HepG2 (cell line): ENCODE measurements around the gene RNASE9. TPM values are rescaled to one million over a fixed set of nuclear protein-coding genes. Genes with fewer than 3 reads are reported as not detected.

Experiments
- ATAC-seq: fragments of 200-7000 bp; cut with Tn5 transposase; 3 replicates; pipeline ENCODE4 v1.9.1; 2020; ENCODE audit warnings: mild to moderate bottlenecking, moderate library complexity
- BruUV-seq: library from RNA; stranded (reverse); fragments of 400-500 nt; replicated peaks from 2 replicates; lab custom pipeline; 2021; lab: Mats Ljungman, UMichigan
- CTCF ChIA-PET: fragments of 300-600 bp; formaldehyde crosslinking; extraction: SDS; loops from one replicate; lab custom pipeline; 2021; ENCODE audit warnings: low total read pairs, inconsistent platforms, low intra/inter-chr PET ratio; lab: Yijun Ruan, JAX
- POLR2A ChIA-PET: fragments of 350-600 bp; sonication (Branson Sonifier 250); formaldehyde crosslinking; loops from one replicate; lab custom pipeline; 2020; ENCODE audit warnings: antibody characterized with exemption, inconsistent platforms; lab: Yijun Ruan, JAX
- DNase-seq: peaks from one replicate; pipeline ENCODE4 v3.0.0-alpha.2; 2015; ENCODE audit warnings: low spot score
- FAIRE-seq: peaks from 3 replicates; lab custom pipeline; 2011; peaks lifted over from hg19 to GRCh38; lab: Jason Lieb, UNC
- H2AFZ ChIP-seq: one replicate; pipeline ENCODE4 v1.6.1; 2011; ENCODE audit warnings: low read length, inconsistent platforms
- H3K27ac ChIP-seq: fragments of 300-600 bp; 3 replicates; pipeline ENCODE4 v1.8.0; 2011; ENCODE audit warnings: mixed run types, mild to moderate bottlenecking, mixed read lengths, low read length, inconsistent platforms; ENCODE audit not compliant: insufficient read depth; ENCODE audit errors: extremely low read length
- H3K27me3 ChIP-seq, 2 experiments: fragments of 200-600 bp in 1 of 2; 2 replicates in 1 of 2; 3 replicates in 1 of 2; pipeline versions ENCODE4 v1.6.0 to v1.8.0; 2011; ENCODE audit warnings: low read length in 2 of 2, mild to moderate bottlenecking in 2 of 2, moderate library complexity in 2 of 2, inconsistent platforms in 1 of 2; ENCODE audit not compliant: insufficient read depth in 2 of 2, control insufficient read depth in 1 of 2
- H3K36me3 ChIP-seq, 2 experiments: fragments of 200-600 bp in 1 of 2; replicated peaks in 1 of 2; 2 replicates in 1 of 2; 3 replicates in 1 of 2; pipeline versions ENCODE4 v1.5.1 to v1.8.0; 2011; ENCODE audit warnings: low read length in 2 of 2, inconsistent platforms in 1 of 2; ENCODE audit not compliant: insufficient read depth in 2 of 2, control insufficient read depth in 1 of 2
- H3K4me1 ChIP-seq: 2 replicates; pipeline ENCODE4 v1.5.1; 2012; ENCODE audit warnings: low read length, inconsistent platforms; ENCODE audit not compliant: insufficient read depth
- H3K4me2 ChIP-seq: 2 replicates; pipeline ENCODE4 v1.6.0; 2011; ENCODE audit warnings: low read depth, low read length, inconsistent platforms
- H3K4me3 ChIP-seq, 3 experiments: fragments of 200-600 bp in 1 of 3; sonication (generic), shearing (Covaris generic) in 1 of 3; replicated peaks in 1 of 3; 2 replicates each; pipeline ENCODE4 v1.5.1; 2011 to 2016; ENCODE audit warnings: low read length in 3 of 3, inconsistent platforms in 2 of 3, low read depth in 2 of 3, mild to moderate bottlenecking in 2 of 3, control low read depth in 1 of 3, mixed read lengths in 1 of 3; ENCODE audit not compliant: insufficient read depth in 1 of 3
- H3K79me2 ChIP-seq: one replicate; pipeline ENCODE4 v1.6.1; 2011; ENCODE audit warnings: low read length, inconsistent platforms; ENCODE audit not compliant: insufficient read depth
- H3K9ac ChIP-seq: 2 replicates; pipeline ENCODE4 v1.6.0; 2011; ENCODE audit warnings: mild to moderate bottlenecking, low read depth, low read length, inconsistent platforms; ENCODE audit not compliant: insufficient read depth
- H3K9me3 ChIP-seq: 2 replicates; pipeline ENCODE4 v1.5.1; 2012; ENCODE audit warnings: mild to moderate bottlenecking, low read length
- H4K20me1 ChIP-seq: 2 replicates; pipeline ENCODE4 v1.6.0; 2011; ENCODE audit warnings: inconsistent platforms, mild to moderate bottlenecking, low read length, moderate library complexity; ENCODE audit not compliant: insufficient read depth
- ARNTL ChIP-seq: sonication (generic); formaldehyde crosslinking; IDR thresholded peaks from 2 replicates; pipeline ENCODE4 v1.4.0; 2020; ENCODE audit warnings: mild to moderate bottlenecking, missing genetic modification reagents
- CHD2 ChIP-seq: IDR thresholded peaks from 2 replicates; pipeline ENCODE4 v1.6.1; 2011; ENCODE audit warnings: low read depth, low read length, improper control_type of control experiment
- FOXC1 ChIP-seq: sonication (generic); formaldehyde crosslinking; IDR thresholded peaks from 2 replicates; pipeline ENCODE4 v1.8.0; 2022; ENCODE audit warnings: mild to moderate bottlenecking, missing genetic modification reagents, borderline replicate concordance
- IKZF1 ChIP-seq: fragments of 450-650 bp; IDR thresholded peaks from 2 replicates; pipeline ENCODE4 v1.7.1; 2016
- IKZF5 ChIP-seq: IDR thresholded peaks from 2 replicates; pipeline ENCODE4 v1.6.1; 2018; ENCODE audit warnings: missing genetic modification reagents, mild to moderate bottlenecking, missing compliant biosample characterization
- KDM5A ChIP-seq: fragments of 200-600 bp; sonication (generic); IDR thresholded peaks from 2 replicates; pipeline ENCODE4 v1.7.0; 2018; ENCODE audit warnings: antibody characterized with exemption, mild to moderate bottlenecking, low read length, borderline replicate concordance
- KDM5B ChIP-seq: sonication (generic); formaldehyde crosslinking; IDR thresholded peaks from 2 replicates; pipeline ENCODE4 v1.4.0; 2020; ENCODE audit warnings: missing genetic modification reagents, mild to moderate bottlenecking, borderline replicate concordance
- MAZ ChIP-seq, 2 experiments: sonication (generic) in 1 of 2; formaldehyde crosslinking in 1 of 2; IDR thresholded peaks; 2 replicates each; pipeline versions ENCODE4 v1.5.0 to v1.6.1; 2012 to 2020; ENCODE audit warnings: low read depth in 2 of 2, mild to moderate bottlenecking in 2 of 2, borderline replicate concordance in 1 of 2, improper control_type of control experiment in 1 of 2, low read length in 1 of 2, missing genetic modification reagents in 1 of 2, moderate library complexity in 1 of 2
- SALL2 ChIP-seq: sonication (generic); formaldehyde crosslinking; IDR thresholded peaks from 2 replicates; pipeline ENCODE4 v1.8.1; 2023; ENCODE audit warnings: mild to moderate bottlenecking, missing genetic modification reagents, inconsistent platforms
- SNAPC2 ChIP-seq: sonication (generic); formaldehyde crosslinking; IDR thresholded peaks from 2 replicates; pipeline ENCODE4 v1.8.1; 2022; ENCODE audit warnings: mild to moderate bottlenecking, missing genetic modification reagents
- SNAPC5 ChIP-seq: sonication (generic); formaldehyde crosslinking; IDR thresholded peaks from 2 replicates; pipeline ENCODE4 v1.8.1; 2023; ENCODE audit warnings: mild to moderate bottlenecking, missing genetic modification reagents, borderline replicate concordance
- TCF7 ChIP-seq: sonication (generic); IDR thresholded peaks from 2 replicates; pipeline ENCODE4 v1.6.1; 2016; ENCODE audit warnings: antibody characterized with exemption, low read depth
- TRIM24 ChIP-seq: sonication (generic); formaldehyde crosslinking; IDR thresholded peaks from 2 replicates; pipeline ENCODE4 v1.8.0; 2022; ENCODE audit warnings: mild to moderate bottlenecking, missing genetic modification reagents
- ZMYM2 ChIP-seq: sonication (generic); formaldehyde crosslinking; IDR thresholded peaks from 2 replicates; pipeline ENCODE4 v1.8.0; 2022; ENCODE audit warnings: mild to moderate bottlenecking, missing genetic modification reagents
- ZNF12 ChIP-seq: sonication (generic); formaldehyde crosslinking; IDR thresholded peaks from 2 replicates; pipeline ENCODE4 v1.5.0; 2020; ENCODE audit warnings: missing genetic modification reagents
- ZNF251 ChIP-seq: sonication (generic); formaldehyde crosslinking; IDR thresholded peaks from 2 replicates; pipeline ENCODE4 v1.9.0; 2021; ENCODE audit warnings: mild to moderate bottlenecking, missing genetic modification reagents
- ZNF260 ChIP-seq: sonication (generic); formaldehyde crosslinking; IDR thresholded peaks from 2 replicates; pipeline ENCODE4 v1.4.0; 2020; ENCODE audit warnings: missing genetic modification reagents, low read depth, mild to moderate bottlenecking, borderline replicate concordance
- ZNF432 ChIP-seq: sonication (generic); formaldehyde crosslinking; IDR thresholded peaks from 2 replicates; pipeline ENCODE4 v1.5.0; 2020; ENCODE audit warnings: missing genetic modification reagents, mild to moderate bottlenecking, borderline replicate concordance
- ZNF496 ChIP-seq: sonication (generic); formaldehyde crosslinking; IDR thresholded peaks from 2 replicates; pipeline ENCODE4 v1.8.1; 2023; ENCODE audit warnings: mild to moderate bottlenecking, moderate library complexity, missing genetic modification reagents; ENCODE audit not compliant: insufficient replicate concordance
- ZNF563 ChIP-seq: sonication (generic); formaldehyde crosslinking; IDR thresholded peaks from 2 replicates; pipeline ENCODE4 v1.8.0; 2022; ENCODE audit warnings: mild to moderate bottlenecking, moderate library complexity, missing genetic modification reagents
- ZNF790 ChIP-seq: sonication (generic); formaldehyde crosslinking; IDR thresholded peaks from 2 replicates; pipeline ENCODE4 v1.8.0; 2022; ENCODE audit warnings: missing genetic modification reagents, mild to moderate bottlenecking, borderline replicate concordance
- ZNF792 ChIP-seq: IDR thresholded peaks from 2 replicates; pipeline ENCODE4 v1.6.1; 2016
- in situ Hi-C: cut with HindIII; loops from 2 replicates; pipeline ENCODE4 v1.10.0; 2017; ENCODE audit warnings: low pct_unique_long_range_greater_than_20kb; ENCODE audit not compliant: extremely low pct_ligation_motif_present
- intact Hi-C: fragments of 100-400 bp; cut with micrococcal nuclease; formaldehyde crosslinking; loops from one replicate; pipeline ENCODE4 v1.10.0; 2022; ENCODE audit not compliant: unreplicated experiment
- polyA plus RNA-seq, 8 experiments: library from polyadenylated mRNA; depleted of rRNA in 3 of 8; stranded (reverse) in 7 of 8; unstranded in 1 of 8; fragments of >200 nt; fragmentation: Illumina TruSeq in 4 of 8; extraction: Trizol in 4 of 8; gene quantifications; 2 replicates each; pipeline versions ENCODE4 v1.2.1 to v1.2.3, GENCODE V29; 2011 to 2016; ENCODE audit warnings: low read depth in 4 of 8, missing spikeins in 1 of 8, mixed read lengths in 1 of 8; ENCODE audit not compliant: insufficient read depth in 1 of 8
- total RNA-seq, 5 experiments: library from RNA; depleted of rRNA; stranded (reverse); fragments of >200 nt; fragmentation: Illumina TruSeq; extraction: Trizol; gene quantifications; 2 replicates each; pipeline ENCODE4 v1.2.3, GENCODE V29; 2016; ENCODE audit warnings: low read depth in 1 of 5
- TF ChIP-seq, protein P1 (sequence below): sonication (generic); formaldehyde crosslinking; IDR thresholded peaks from 2 replicates; pipeline ENCODE4 v1.4.0; 2020; ENCODE audit warnings: missing genetic modification reagents

Gene RNASE9
- total and polyA plus RNA-seq, 2 of the 13 experiments (the other 11 are each of a cell fraction or from before 2014, with no cell fraction given): not detected

GRCh38 chr14:20583908-20584307 lies 23.1 kb upstream of the RNASE9 start (continued):
- TF ChIP-seq SNAPC5 (CRISPR knock-in tag) (no peak), ZNF792 (CRISPR knock-in tag) (no peak), ZNF260 (CRISPR knock-in tag) (no peak), MAZ (IDR thresholded peaks at IDR 0.05; ENCODE audit: borderline replicate concordance, low read depth, low read length) (no peak), MAZ (CRISPR knock-in tag; IDR thresholded peaks at IDR 0.05; ENCODE audit: low read depth) (no peak), IKZF5 (CRISPR knock-in tag) (no peak), CHD2 (no peak), IKZF1 (no peak), ZNF12 (CRISPR knock-in tag) (no peak)
- TF ChIP-seq, protein P1, sequence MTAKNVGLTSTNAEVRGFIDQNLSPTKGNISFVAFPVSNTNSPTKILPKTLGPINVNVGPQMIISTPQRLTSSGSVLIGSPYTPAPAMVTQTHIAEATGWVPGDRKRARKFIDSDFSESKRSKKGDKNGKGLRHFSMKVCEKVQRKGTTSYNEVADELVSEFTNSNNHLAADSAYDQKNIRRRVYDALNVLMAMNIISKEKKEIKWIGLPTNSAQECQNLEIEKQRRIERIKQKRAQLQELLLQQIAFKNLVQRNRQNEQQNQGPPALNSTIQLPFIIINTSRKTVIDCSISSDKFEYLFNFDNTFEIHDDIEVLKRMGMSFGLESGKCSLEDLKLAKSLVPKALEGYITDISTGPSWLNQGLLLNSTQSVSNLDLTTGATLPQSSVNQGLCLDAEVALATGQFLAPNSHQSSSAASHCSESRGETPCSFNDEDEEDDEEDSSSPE (CRISPR knock-in tag): no peak

DNA sequence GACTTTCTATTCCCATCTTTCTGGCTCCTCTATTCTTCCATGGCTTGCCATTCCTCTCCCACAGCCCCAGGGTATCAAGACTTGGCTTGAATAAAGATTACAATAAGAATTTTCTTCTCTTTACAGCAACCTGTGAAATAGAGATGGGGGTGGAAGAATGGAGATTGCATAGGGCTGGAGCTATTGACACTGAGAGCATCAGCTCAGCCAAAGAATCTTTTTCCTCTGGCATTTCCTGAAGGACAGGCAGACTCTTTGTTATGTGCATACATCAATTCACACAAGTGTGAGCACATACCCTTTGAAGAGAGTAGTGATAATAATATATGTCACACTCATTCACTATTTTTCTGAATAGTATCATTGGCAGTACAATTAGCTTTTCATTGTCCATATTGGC lies 22.3 kb upstream of the RNASE9 start:
- H4K20me1 ChIP-seq: no peaks in the 10 kb centered on the region
- peaks cover 0 to 2% of the 10 kb centered on the region in 2 experiments; a peak in 2 of 5 replicates for H3K27me3 ChIP-seq
- H3K4me1 ChIP-seq: no peaks in the 10 kb centered on the region
- ChIA-PET CTCF (no interaction called here), POLR2A (no interaction called here)
- no peak overlapping the region for H3K4me2 ChIP-seq
- BruUV-seq: no TSS peak
- no peak for FAIRE-seq
- H3K27ac ChIP-seq: no peak overlapping the region
- no peaks in the 10 kb centered on the region for H3K9me3 ChIP-seq
- no peaks in the 10 kb centered on the region for H3K79me2 ChIP-seq
- no peak overlapping the region for H3K9ac ChIP-seq
- H2AFZ ChIP-seq: no peak overlapping the region
- in situ Hi-C loops: no loop called here
- ATAC-seq: no peak
- DNase-seq: no peak
- intact Hi-C loops: no loop called here
- no peak overlapping the region for H3K4me3 ChIP-seq
- no peaks in the 10 kb centered on the region for H3K36me3 ChIP-seq
- TF ChIP-seq ZNF496 (CRISPR knock-in tag) (no peak), FOXC1 (CRISPR knock-in tag) (no peak), ZNF790 (CRISPR knock-in tag) (no peak), ZMYM2 (CRISPR knock-in tag) (no peak), TRIM24 (CRISPR knock-in tag) (no peak), SNAPC2 (CRISPR knock-in tag) (no peak), SALL2 (CRISPR knock-in tag) (no peak), KDM5B (CRISPR knock-in tag) (no peak), ZNF432 (CRISPR knock-in tag) (no peak), ZNF251 (CRISPR knock-in tag) (no peak), ARNTL (CRISPR knock-in tag) (no peak), TCF7 (no peak), ZNF563 (CRISPR knock-in tag) (no peak), KDM5A (no peak)
